IPS-NIHi7 (cell line): ENCODE measurements around the gene KLHL22.
A peak's percentile ranks its signal among the peaks of the same experiment; 100 is the strongest.
"Not testable (repeated sequence)": the region's sequence is repeated elsewhere in the genome, so short reads cannot be mapped to it uniquely, and the experiment has no call there.

Source experiments
- DNase-seq: peaks from one replicate; pipeline ENCODE4 v3.0.0; 2012; ENCODE audit warnings: mixed read lengths; ENCODE audit errors: extremely low spot score

KLHL22 gene

DNA sequence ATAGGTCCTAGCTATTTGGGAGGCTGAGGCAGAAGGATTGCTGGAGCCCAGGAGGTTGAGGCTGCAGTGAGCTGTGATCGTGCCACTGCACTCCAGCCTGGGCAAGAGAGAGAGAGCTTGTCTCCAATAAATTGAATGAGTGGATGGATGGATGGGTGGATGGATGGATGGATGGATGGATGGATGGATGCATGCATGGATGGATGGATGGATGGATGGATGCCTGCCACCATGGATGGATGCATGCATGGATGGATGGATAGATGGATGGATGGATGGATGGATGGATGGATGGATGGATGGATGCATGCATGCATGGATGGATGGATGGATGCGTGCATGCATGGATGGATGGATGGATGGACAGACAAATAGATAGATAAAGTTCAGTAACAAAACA is 25.1 kb downstream of the KLHL22 start:
- not testable (repeated sequence) for DNase-seq

DNA sequence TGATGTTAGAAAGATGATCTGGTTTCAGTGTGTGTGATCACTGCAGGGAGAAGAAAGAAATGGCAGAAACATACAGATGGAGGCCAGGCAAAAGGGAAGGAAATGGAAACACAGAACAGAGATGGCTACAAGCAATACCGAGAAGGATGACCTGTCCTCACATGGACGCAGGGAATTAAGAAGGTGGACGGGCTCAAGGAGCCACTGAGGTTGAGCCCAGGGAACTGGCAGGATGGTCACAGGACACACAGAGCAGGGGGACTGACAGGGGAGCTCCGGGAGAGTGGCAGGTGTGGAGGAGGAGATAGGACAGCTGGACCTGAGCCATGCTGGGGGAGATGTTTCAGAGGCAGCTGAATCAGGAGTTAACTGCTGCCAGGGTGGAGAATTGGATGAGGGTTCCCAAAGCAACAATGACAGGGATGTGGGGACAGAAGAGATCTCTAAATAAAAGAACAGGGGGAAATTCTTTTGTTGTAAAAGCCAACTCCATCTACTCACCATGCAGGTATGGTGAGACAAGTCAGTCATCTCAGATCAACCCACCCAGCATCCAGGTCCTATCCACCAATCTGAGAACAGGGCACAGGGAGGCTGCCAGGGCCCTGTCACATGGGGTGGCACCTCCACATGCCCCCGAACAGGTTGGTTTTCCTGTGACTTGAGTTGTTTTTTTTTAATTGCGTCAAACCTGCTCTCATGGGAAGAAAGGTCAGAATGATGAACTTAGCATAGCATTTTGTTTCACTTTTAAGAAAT is 26.3 kb downstream of the KLHL22 start:
- no peak for DNase-seq

DNA sequence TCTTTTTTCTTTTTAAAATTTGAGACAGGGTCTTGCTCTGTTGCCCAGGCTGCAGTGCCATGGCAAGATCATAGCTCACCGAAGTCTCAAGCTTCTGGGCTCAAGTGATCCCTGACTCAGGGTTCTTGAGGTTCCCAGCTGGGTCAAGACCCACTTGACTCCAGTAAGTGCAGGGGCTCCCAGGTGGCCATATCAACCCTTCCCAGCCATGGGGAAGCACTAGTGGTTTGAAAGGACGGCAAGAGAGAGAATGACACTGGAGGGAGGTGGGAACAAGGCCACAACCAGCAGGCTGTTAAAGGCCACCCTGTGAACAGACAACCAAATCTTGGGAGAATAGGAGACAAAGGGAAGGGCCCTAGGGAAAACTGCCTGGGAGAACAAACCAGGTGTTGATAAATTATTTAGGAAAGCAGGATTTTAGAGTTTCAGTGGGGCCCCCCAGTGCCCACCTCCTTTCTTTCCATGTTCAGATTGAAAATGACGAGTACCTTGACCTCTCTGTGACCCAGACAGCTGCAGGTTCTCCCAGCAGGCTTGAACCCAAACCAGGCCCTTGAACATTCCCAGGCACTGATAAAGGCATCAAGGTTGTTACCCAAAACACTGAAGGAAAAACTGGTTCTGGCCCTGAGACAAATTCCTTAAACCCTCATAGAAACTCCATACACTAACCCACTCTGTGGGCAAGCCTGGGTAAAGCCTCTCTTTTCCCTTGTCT is 28.8 kb downstream of the KLHL22 start:
- no peak for DNase-seq

DNA sequence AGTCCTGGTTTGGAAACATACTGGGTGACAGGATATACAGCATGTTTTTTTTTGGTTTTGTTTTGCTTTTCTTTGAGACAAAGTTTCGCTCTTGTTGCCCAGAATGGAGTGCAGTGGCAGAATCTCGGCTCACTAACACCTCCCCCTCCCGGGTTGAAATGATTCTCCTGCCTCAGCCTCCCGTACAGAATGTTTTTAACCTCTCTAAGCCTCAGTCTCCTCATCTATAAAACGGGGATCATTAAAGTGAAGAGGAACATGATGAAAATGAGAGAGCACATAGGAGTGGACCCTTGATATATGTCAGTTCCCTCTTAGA is 29.9 kb downstream of the KLHL22 start:
- no peak for DNase-seq

DNA sequence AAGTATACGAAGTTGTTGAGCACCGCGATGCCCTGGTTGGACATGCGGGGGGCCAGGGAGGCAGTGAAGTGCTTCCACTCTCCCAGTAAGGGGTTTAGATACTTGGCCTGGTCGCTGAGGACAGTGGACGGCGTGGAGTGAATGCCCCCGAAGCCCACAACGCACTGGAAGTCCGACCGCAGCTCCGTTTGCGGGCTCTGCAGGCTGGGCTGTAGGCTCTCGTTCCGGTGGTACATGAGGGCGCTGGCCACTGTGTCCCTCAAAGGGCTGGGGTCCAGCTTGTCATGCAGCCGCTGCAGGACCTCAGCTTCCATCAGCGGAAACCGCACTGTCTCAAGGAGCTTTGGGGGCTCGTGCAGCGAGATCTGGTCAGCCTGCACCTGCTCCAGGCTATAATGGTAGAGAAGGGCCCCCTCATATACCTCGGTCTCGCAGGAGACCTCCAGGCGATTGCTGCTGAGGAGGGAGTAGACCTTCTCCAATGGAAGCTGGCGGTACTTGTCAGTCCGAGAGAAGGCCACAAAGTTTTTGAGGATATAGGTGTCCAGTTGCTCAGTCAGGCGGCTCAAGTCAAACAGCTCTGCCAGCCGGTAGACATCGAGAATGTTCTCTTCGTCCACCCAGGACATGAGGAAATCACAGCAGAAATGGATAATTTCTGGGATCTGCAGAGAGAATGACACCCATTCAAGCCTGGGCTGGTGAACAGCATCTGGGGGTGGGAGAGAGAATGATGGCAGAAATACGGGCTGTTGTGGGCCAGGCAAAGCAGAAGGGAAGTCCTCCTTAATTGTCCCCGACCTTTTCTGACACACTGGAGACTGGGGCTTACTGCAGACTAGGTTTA is 30.5 kb downstream of the KLHL22 start:
- DNase-seq, result no peak

DNA sequence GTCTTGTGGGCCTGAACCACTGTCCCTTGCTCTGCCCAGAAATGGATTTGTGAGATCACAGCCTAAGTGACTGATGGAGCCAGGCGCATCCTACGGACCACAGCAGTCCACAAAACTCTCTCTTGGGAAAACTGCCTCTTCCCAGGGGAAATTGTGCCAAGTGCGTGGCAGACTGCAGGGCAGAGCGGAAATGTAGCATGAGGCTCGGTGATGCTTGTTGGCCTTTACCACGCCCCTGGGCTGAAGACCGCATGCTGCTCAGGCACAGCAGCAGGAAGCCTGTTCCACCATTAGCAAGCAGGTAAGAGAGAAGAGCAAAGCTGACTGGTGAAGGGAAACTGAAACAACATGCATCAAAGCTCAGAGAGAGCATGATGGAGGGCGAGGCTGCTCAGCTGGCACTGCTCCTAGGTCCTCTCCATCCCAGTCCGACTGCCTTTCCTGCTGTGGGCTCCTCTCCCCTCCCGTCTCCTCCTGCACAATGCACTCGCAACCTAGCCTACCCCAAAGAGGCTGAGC is 31.4 kb downstream of the KLHL22 start:
- no peak for DNase-seq

DNA sequence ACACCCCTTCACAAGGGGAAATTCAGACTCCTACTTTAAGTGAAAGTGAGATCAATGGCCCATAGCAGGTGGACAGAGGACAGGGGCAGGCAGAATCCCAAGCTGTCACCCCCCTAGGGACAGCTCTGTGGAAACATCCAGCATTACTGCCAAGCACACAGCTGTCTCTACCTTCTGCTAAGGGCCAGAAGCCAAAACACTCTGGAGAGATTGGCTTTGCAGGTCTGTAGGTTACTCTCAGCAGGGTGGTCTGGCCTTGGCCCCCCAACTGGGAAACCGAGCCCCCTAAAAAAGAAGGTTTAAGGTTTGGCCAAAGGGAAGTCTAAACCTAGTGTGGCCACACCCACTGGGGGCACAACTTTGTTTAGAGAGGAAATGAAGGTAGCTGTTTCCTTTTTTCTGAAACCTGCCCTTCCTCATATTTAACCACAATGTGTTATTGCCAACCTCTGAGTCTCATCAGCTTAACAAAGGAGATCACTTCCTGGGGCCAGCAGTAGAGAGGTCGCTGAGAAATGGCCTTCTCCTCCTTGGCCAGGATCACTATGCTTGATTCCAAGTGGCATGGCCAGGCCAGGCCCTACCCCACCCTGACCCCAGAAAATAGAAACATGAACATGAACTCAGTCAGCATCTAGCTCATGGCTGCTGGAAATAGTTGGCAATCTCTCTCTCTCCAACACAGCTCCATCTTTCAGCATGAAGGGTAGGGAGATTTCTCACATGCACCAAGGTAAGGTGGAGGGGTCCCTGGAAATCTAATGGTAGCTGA is 32.1 kb downstream of the KLHL22 start:
- no peak for DNase-seq

DNA sequence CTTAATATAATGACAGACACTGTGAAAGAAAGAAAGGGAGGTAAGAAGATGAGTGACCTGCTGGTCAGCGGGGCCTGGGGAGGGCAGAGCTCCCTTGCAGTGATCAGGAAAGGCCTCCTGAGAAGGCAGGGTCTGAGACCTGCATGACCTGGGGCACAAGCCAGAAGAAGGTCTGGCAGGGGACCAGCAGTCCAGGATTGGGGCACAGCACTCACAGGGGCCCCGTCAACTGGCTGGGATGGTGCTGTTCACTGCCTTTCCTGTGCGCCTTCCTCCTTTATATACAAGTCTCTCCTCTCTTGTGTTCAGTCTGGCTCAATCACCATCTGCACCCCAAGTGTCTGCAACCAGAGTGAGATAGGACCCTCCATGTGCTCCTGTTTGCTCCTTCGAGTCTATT is 35.7 kb downstream of the KLHL22 start:
- no peak for DNase-seq

DNA sequence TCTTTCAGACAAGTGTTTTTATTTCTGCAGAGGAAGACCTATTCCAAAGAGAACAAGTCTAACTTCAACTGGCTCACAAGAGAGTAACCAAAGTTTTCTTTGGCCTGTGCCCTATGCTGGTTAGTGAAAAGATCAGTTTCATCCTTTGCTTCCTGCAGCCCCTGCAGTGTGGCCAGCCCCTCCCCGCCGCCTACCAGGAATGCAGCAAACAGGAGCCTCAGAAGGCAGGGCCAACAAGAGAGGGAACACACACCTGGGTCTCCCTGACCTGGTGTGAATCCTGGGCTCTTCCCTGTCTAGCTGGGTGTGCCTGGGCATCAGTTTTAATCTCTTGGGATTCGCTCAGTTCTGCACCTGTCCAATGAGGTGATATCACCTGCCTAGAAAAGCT is 36.4 kb downstream of the KLHL22 start:
- no peak for DNase-seq

DNA sequence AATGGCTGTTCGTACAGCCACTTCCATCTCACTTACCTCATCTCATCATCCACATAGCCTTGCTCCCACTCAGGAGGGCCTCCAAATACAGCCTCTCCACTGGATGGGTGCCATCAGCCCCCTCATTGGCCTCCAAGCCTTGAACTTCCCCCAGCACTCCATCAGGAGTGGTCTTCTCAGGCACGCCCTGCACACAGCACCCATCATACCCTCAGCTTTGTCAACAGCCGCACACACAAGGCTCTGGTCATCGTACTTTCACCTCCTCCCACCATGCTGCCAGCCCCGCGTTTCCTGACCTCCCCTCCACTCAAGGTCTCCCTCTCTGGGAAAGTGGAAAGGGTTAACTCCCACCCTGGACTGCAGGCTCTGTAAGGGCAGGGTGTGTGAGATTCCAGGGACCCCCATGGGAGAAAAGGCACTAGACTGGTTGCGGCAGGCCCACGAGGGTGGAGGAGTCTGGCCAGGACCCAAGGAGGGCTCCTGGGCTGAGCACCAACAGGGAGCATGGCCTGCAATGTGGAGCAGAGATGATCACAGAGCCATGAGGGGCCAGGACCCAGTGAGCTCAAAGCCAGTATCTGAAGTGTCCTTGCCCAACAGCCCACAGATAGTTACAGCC is 37.0 kb downstream of the KLHL22 start:
- no peak for DNase-seq

DNA sequence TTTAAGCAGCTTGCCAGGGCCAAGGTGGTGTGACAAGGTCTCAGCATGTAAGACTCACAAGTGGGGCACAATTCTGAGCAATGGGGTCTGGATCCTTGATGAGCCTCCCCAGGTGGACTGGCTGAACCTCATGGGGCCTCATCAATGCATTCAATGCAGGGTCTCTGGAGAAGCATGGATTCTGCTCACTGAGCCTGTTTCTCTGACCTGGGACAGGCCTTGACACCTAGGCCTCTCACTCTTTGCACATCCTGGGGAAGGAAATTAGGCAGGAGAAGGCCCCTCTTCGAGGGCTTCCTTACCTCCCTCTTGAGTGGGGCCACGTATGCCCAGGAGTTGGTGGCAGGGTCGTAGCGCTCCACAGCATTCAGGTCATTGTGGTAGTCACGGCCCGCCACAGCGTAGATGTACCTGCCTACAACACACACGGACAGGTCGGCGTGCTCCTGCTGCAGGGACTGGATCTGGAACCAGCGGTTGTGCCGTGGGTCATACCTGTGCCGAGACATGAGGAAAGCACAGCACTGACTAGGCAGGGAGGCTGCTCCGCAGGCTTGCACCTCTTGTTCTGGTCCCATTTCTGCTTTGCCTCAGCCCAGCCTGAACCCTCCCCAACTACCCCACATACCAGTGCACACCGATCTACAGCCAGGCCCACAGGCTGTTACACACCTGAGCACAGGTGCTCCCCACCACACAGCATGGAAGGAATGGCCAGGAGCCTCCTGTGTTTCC is 37.9 kb downstream of the KLHL22 start:
- no peak for DNase-seq

DNA sequence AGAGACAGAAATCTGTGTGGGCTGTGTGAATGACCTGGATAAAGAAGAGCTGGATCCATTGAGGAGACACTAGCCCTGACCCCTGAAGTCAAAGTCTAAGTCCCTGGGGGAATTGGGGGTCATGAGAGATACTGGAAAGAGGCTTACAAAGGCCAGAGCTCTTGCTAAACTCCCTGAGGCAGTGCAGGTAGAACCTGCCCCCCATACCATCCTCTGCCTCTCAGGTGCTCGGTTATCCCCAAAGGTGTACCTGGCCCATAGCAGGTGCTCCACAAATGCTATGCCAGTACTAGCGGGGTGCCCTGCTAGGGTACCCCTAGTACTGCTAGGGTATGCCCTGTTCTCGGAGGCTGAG is 38.9 kb downstream of the KLHL22 start:
- no peak for DNase-seq

DNA sequence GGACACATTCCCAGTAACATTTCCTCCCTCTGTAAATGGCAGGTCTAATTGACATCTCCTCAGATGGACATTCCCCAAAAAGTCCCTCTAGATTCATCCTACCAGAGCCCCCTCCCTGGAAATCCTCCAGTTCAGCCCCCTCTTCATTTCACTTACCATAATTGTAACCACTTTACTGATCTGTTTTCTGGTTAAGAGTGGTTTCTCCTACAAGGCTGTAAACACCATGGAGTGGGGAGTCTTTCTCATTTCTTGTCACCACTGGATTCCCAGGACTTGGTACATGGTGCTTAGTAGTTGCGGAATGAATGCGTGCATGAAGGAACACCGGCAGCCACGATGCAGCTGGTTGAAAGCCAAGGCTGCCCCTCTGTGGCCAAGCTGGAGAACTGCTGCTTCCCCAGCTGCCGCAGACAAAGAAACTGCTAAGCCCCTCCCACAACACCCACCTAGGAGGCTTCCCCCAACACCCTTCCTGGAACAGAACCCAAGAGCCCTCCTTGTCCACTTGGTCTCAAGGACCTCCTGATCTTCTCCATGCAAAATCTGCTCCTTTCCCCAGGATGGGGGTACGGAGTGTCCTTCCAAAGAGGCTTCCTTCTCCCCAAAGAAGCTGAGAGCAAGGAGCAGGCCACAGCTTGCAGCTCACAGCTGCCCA is 39.4 kb downstream of the KLHL22 start:
- DNase-seq, result peak; percentile 96

DNA sequence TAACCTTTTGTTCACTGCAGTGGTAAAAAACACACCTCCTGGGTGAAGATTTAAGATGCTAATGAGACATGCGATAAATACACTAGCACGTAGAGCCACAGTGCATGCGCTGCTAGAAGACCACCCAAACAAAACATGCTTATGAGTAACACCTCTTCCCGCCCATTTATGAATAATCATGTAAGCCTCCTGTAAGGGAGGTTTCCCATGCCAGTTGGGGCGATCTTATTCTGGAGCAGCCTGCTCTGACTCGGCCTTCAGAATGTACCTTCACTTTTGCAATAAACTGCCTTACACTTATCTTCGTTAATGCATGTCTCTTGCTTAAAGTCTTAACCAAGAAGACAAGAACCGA is 39.9 kb downstream of the KLHL22 start:
- DNase-seq, result no peak

DNA sequence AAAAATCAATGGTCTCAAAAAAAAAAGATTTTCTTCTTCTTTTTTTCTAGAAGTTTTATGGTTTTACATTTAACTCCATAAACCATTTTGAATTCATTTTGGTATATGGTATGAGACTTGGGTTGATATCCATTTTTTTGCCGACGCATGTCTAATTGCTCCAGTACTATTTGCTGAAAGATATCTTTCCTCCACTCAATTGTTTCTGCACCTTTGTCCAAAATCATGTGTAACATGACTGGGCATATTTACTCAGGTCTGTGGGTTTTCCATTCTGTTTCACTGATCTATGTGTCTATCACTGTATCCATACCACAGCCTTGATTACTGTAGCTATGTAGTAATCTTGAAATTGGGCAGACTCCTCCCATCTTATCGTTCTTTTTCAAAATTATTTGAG is 42.4 kb downstream of the KLHL22 start:
- no peak for DNase-seq

DNA sequence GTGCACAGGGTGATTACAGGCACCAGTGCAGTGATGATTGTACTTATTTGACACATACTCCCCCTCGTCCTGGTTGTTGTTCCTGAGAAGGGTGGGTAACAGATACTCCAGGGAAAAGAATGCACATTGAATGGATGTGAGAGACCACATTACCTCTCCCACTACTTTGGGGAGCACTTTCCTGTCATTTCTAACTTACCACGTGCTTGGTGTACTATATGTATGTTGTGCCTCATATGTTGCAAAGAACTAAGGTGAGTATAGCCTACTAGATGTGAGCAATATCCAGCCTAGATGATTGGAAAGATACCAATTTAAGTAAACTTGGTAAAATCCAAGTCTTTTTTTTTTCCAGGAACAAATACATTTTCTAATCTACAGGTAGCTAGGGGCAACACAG is 43.7 kb downstream of the KLHL22 start:
- no peak for DNase-seq

DNA sequence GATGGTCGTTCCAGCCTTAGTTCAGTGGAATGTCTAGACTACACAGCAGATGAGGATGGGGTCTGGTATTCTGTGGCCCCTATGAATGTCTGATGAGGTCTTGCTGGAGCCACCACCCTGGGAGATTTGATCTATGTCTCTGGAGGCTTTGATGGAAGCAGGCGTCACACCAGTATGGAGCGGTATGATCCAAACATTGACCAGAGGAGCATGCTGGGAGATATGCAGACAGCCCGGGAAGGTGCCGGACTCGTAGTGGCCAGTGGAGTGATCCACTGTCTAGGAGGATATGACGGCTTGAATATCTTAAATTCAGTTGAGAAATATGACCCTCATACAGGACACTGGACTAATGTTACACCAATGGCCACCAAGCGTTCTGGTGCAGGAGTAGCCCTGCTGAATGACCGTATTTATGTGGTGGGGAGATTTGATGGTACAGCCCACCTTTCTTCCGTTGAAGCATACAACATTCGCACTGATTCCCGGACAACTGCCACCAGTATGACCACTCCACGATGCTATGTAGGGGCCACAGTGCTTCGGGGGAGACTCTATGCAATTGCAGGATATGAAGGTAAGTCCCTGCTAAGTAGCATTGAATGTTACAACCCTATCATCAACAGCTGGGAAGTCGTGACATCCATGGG is 44.3 kb downstream of the KLHL22 start:
- DNase-seq, result not testable (repeated sequence)

DNA sequence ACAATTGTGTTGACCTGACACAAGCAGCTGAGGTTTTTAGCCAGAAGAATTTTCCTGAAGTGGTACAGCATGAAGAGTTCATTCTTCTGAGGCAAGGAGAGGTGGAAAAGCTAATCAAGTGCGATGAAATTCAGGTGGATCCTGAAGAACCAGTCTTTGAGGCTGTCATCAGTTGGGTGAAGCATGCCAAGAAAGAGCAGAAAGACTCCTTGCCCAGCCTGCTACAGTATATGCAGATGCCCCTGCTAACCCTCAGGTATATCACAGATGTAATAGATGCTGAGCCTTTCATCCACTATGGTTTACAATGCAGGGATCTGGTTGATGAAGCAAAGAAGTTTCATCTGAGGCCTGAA is 45.1 kb downstream of the KLHL22 start:
- no peak for DNase-seq

DNA sequence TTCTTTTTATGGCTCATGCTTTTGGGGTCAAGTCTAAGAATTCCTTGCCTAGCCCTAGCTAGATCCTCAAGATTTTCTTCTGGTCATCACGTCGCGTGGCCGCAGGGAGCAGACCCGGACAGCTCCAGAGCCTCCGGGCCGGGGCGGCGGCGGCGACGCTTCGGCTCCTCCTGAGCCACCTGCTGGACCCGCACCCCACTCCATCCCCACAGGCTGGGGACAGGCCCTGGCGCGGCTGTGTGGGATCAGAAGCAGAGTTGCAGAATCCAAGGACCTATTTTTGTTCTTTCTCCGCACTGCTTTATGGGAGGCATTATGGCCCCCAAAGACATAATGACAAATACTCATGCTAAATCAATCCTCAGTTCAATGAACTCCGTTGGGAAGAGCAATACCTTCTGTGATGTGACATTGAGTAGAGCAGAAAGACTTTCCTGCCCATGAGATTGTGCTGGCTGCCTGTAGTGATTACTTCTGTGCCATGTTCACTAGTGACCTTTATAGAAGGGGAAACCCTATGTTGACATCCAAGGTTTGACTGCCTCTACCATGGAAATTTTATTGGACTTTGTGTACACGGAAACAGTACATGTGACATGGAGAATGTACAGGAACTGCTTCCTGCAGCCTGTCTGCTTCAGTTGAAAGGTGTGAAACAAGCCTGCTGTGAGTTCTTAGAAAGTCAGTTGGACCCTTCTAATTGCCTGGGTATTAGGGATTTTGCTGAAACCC is 45.6 kb downstream of the KLHL22 start:
- DNase-seq, result no peak
